ENCODE results near the gene TUBA4B.

TUBA4B gene

GRCh38 chr2:219289537-219290361 lies 36.7 kb downstream of the TUBA4B start (continued):
- TF ChIP-seq, protein P1, sequence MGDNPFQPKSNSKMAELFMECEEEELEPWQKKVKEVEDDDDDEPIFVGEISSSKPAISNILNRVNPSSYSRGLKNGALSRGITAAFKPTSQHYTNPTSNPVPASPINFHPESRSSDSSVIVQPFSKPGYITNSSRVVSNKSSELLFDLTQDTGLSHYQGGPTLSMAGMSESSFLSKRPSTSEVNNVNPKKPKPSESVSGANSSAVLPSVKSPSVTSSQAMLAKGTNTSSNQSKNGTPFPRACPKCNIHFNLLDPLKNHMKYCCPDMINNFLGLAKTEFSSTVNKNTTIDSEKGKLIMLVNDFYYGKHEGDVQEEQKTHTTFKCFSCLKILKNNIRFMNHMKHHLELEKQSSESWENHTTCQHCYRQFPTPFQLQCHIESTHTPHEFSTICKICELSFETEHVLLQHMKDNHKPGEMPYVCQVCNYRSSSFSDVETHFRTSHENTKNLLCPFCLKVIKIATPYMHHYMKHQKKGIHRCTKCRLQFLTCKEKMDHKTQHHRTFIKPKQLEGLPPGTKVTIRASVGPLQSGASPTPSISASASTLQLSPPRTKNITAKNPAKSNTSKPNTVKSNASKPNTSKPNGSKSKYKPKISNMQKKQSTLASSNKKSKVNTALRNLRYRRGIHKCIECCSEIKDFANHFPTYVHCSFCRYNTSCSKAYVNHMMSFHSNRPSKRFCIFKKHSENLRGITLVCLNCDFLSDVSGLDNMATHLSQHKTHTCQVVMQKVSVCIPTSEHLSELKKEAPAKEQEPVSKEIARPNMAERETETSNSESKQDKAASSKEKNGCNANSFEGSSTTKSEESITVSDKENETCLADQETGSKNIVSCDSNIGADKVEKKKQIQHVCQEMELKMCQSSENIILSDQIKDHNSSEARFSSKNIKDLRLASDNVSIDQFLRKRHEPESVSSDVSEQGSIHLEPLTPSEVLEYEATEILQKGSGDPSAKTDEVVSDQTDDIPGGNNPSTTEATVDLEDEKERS (tag by site-specific recombination; IDR thresholded peaks at IDR 0.05), result no peak
- TF ChIP-seq ZBTB1 (tag by site-specific recombination; IDR thresholded peaks at IDR 0.05) (no peak), EGR2 (tag by site-specific recombination; IDR thresholded peaks at IDR 0.05; ENCODE audit: low read depth) (peak; percentile 77), ZNF274 (IDR thresholded peaks at IDR 0.05; ENCODE audit: low read length) (no peak), ZNF274 (tag by site-specific recombination; IDR thresholded peaks at IDR 0.05; ENCODE audit: borderline replicate concordance) (no peak), ZNF610 (tag by site-specific recombination; IDR thresholded peaks at IDR 0.05; ENCODE audit: borderline replicate concordance) (no peak), KLF1 (tag by site-specific recombination; IDR thresholded peaks at IDR 0.05) (peak; percentile 74)

DNA sequence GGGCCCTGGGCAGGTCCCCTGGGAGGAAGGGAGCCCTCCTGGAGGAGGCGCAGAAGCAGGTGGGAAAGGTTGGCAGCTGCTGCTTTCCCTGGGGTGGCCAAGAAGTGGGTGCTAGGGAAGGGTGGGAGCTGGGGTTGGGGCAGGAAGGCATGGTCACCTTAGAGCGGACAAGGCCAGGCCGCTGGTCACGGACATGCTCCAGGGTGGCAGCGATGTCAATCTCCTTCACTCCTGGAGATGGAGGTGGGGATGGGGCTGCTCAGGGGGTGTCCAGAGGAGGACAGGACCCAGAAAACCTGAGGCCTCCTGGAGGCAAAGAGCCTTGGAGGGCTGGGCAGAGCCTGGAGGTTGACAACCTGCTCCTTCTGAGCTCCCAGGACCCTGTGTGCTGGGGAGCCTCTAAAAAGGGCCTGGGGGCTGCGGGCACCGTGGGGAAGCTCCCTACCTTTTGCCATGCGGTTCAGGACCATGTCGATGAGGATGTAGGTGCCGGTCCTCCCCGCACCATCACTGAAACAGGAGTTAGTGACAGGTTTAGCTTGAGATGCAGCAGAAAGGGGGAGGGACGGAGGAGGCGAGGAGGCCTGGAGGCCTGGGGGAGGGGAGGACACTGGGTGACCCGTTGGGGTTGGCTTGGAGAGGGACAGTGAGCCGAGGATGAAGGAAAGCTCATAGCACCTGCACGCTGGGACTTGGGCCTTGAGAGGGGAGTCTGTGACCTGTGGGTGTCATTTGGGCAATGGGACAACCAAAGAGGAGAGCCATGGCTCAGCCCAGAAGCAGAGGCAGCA lies 37.5 kb downstream of the TUBA4B start:
- CTCF ChIA-PET, result interaction anchor here (0.5 to 11.6 kb wide), 5 partner anchors 11 to 233 kb away, joined by 3 to 297 read pairs (median 3); partner anchors contain the start of gene DNAJB2
- POLR2A ChIA-PET, result interaction anchor here (2.5 kb wide), 1 partner anchor 12 kb away, joined by 9 read pairs; the partner anchor contains the start of gene DNAJB2
- TF ChIP-seq ZNF211 (tag by site-specific recombination; IDR thresholded peaks at IDR 0.05; ENCODE audit: low read depth) (no peak), ZBTB20 (tag by site-specific recombination; IDR thresholded peaks at IDR 0.05) (no peak), ZSCAN18 (tag by site-specific recombination; IDR thresholded peaks at IDR 0.05) (no peak), ELK4 (IDR thresholded peaks at IDR 0.05; ENCODE audit: borderline replicate concordance, low read depth, low read length) (no peak), ZNF341 (tag by site-specific recombination; IDR thresholded peaks at IDR 0.05; ENCODE audit: low read depth) (no peak), ZNF747 (tag by site-specific recombination; IDR thresholded peaks at IDR 0.05) (no peak), ZNF426 (tag by site-specific recombination; IDR thresholded peaks at IDR 0.05) (no peak), SP3 (tag by site-specific recombination; IDR thresholded peaks at IDR 0.05) (no peak)

More for the DNA sequence above, 37.5 kb downstream of the TUBA4B start:
- peaks cover 0 to 10% of the 10 kb centered on the region in 2 experiments; a peak in 1 of 3 replicates for H3K36me3 ChIP-seq (ENCODE audit: control insufficient read depth in 2 of 2, insufficient read depth in 1 of 2, low read length in 2 of 2)
- no peak overlapping the region for H3K27ac ChIP-seq (ENCODE audit: extremely low read depth, low read depth, low read length)
- no peaks in the 10 kb centered on the region for H3K9me3 ChIP-seq (ENCODE audit: control insufficient read depth, insufficient read depth, low read depth, low read length)
- H3K4me1 ChIP-seq (ENCODE audit: control insufficient read depth, insufficient read depth, low read length), result no peaks in the 10 kb centered on the region; the same call in 1 of the 2 replicates
- no peak overlapping the region for H3K4me3 ChIP-seq (ENCODE audit: low read depth, low read length)

All from HEK293 (cell line).